IMR-90 (cell line): ENCODE data around the gene CENATAC. TPM values are rescaled to one million over a fixed set of nuclear protein-coding genes. Genes with fewer than 3 reads are reported as not detected.

ENCODE experiments used
- ATAC-seq: fragments of 200-7000 bp; cut with Tn5 transposase; 2 replicates; pipeline ENCODE4 v1.9.1; 2020; ENCODE audit warnings: low read depth, mild to moderate bottlenecking, moderate library complexity
- BruUV-seq: library from RNA; stranded (reverse); fragments of 400-500 nt; replicated peaks from 2 replicates; lab custom pipeline; 2021; lab: Mats Ljungman, UMichigan
- CTCF ChIA-PET: fragments of 300-600 bp; formaldehyde crosslinking; extraction: SDS; loops from one replicate; lab custom pipeline; 2021; ENCODE audit warnings: antibody characterized with exemption; lab: Yijun Ruan, JAX
- POLR2A ChIA-PET: fragments of 300-600 bp; sonication (Branson Sonifier 250); formaldehyde crosslinking; loops from one replicate; lab custom pipeline; 2022; ENCODE audit warnings: antibody characterized with exemption; ENCODE audit not compliant: unreplicated experiment; lab: Charles Lee
- DNase-seq: peaks from one replicate; pipeline ENCODE4 v3.0.0; 2013
- H2AFZ ChIP-seq: replicated peaks from 2 replicates; pipeline ENCODE3; 2013; ENCODE audit warnings: low read length, mild to moderate bottlenecking; ENCODE audit not compliant: poor library complexity
- H2AK5ac ChIP-seq: 2 replicates; pipeline ENCODE4 v1.6.1; 2013; ENCODE audit warnings: low read depth, low read length, inconsistent platforms
- H2AK9ac ChIP-seq: replicated peaks from 2 replicates; pipeline ENCODE3; 2013; ENCODE audit warnings: mild to moderate bottlenecking, low read depth, low read length, moderate library complexity; ENCODE audit not compliant: poor library complexity
- H2BK120ac ChIP-seq: 2 replicates; pipeline ENCODE4 v1.6.1; 2013; ENCODE audit warnings: low read depth, low read length, inconsistent platforms
- H2BK15ac ChIP-seq: 3 replicates; pipeline ENCODE4 v1.6.1; 2013; ENCODE audit warnings: low read depth, low read length, inconsistent platforms
- H2BK20ac ChIP-seq: 2 replicates; pipeline ENCODE4 v1.6.1; 2013; ENCODE audit warnings: low read depth, mild to moderate bottlenecking, inconsistent platforms, low read length, moderate library complexity
- H2BK5ac ChIP-seq: 2 replicates; pipeline ENCODE4 v1.6.1; 2013; ENCODE audit warnings: mild to moderate bottlenecking, low read depth, low read length, inconsistent platforms; ENCODE audit not compliant: poor library complexity, severe bottlenecking
- H3K14ac ChIP-seq: replicated peaks from 2 replicates; pipeline ENCODE4 v1.6.1; 2013; ENCODE audit warnings: low read depth, low read length, inconsistent platforms
- H3K18ac ChIP-seq: 2 replicates; pipeline ENCODE4 v1.6.1; 2013; ENCODE audit warnings: low read depth, low read length, control low read depth
- H3K23ac ChIP-seq: 2 replicates; pipeline ENCODE4 v1.6.1; 2013; ENCODE audit warnings: low read depth, low read length, inconsistent platforms
- H3K27ac ChIP-seq: 2 replicates; pipeline ENCODE4 v1.5.1; 2013; ENCODE audit warnings: mild to moderate bottlenecking, control low read depth, low read length; ENCODE audit not compliant: insufficient read depth
- H3K27me3 ChIP-seq: 2 replicates; pipeline ENCODE4 v1.6.1; 2013; ENCODE audit warnings: low read length; ENCODE audit not compliant: control insufficient read depth, insufficient read depth
- H3K36me3 ChIP-seq: 2 replicates; pipeline ENCODE4 v1.6.1; 2013; ENCODE audit warnings: low read length, mixed read lengths; ENCODE audit not compliant: control insufficient read depth, insufficient read depth
- H3K4ac ChIP-seq: 2 replicates; pipeline ENCODE4 v1.6.1; 2013; ENCODE audit warnings: low read depth, low read length, inconsistent platforms
- H3K4me1 ChIP-seq: 2 replicates; pipeline ENCODE4 v1.6.1; 2013; ENCODE audit warnings: low read length, mixed read lengths; ENCODE audit not compliant: control insufficient read depth, insufficient read depth
- H3K4me2 ChIP-seq: 2 replicates; pipeline ENCODE4 v1.6.1; 2013; ENCODE audit warnings: low read depth, mild to moderate bottlenecking, control low read depth, low read length, moderate library complexity
- H3K4me3 ChIP-seq: 2 replicates; pipeline ENCODE4 v1.5.1; 2013; ENCODE audit warnings: low read depth, mild to moderate bottlenecking, control low read depth, low read length, moderate library complexity; ENCODE audit not compliant: insufficient read depth
- H3K56ac ChIP-seq: 2 replicates; pipeline ENCODE4 v1.6.1; 2013; ENCODE audit warnings: low read length, inconsistent platforms; ENCODE audit not compliant: insufficient read depth; ENCODE audit errors: extremely low read depth
- H3K79me1 ChIP-seq, 2 experiments: 2 replicates each; pipeline ENCODE4 v1.6.1; 2013; ENCODE audit warnings: low read length in 2 of 2, inconsistent platforms in 1 of 2, low read depth in 1 of 2
- H3K9ac ChIP-seq: 2 replicates; pipeline ENCODE4 v1.6.1; 2013; ENCODE audit warnings: low read depth, low read length, control low read depth
- H3K9me1 ChIP-seq: 2 replicates; pipeline ENCODE4 v1.6.1; 2013; ENCODE audit warnings: low read length, inconsistent platforms; ENCODE audit not compliant: insufficient read depth
- H3K9me3 ChIP-seq: 2 replicates; pipeline ENCODE4 v1.6.1; 2013; ENCODE audit warnings: low read length; ENCODE audit not compliant: control insufficient read depth, insufficient read depth
- H4K20me1 ChIP-seq: 2 replicates; pipeline ENCODE4 v1.6.1; 2013; ENCODE audit warnings: low read length, inconsistent platforms; ENCODE audit not compliant: insufficient read depth
- H4K5ac ChIP-seq: 2 replicates; pipeline ENCODE4 v1.6.1; 2013; ENCODE audit warnings: mild to moderate bottlenecking, low read depth, low read length, control low read depth
- H4K8ac ChIP-seq, 2 experiments: 2 replicates each; pipeline ENCODE4 v1.6.1; 2013; ENCODE audit warnings: low read depth in 2 of 2, low read length in 2 of 2, control low read depth in 1 of 2, inconsistent platforms in 1 of 2
- H4K91ac ChIP-seq: 2 replicates; pipeline ENCODE4 v1.6.1; 2013; ENCODE audit warnings: low read depth, low read length, inconsistent platforms; ENCODE audit not compliant: insufficient read depth
- BHLHE40 ChIP-seq: fragments of 150-350 bp; IDR thresholded peaks from 2 replicates; pipeline ENCODE4 v1.6.1; 2016; ENCODE audit warnings: mild to moderate bottlenecking, low read depth, low read length
- CEBPB ChIP-seq: IDR thresholded peaks from 2 replicates; pipeline ENCODE4 v1.6.1; 2012; ENCODE audit warnings: low read depth, low read length, improper control_type of control experiment
- CHD1 ChIP-seq: IDR thresholded peaks from 2 replicates; pipeline ENCODE4 v1.6.1; 2012; ENCODE audit warnings: low read depth, low read length, improper control_type of control experiment
- CTCF ChIP-seq: conservative IDR thresholded peaks from 2 replicates; pipeline ENCODE4 v1.5.1; 2012; ENCODE audit warnings: mild to moderate bottlenecking, low read depth, low read length, improper control_type of control experiment
- ELK1 ChIP-seq: fragments of 150-350 bp; IDR thresholded peaks from 2 replicates; pipeline ENCODE4 v1.6.1; 2016; ENCODE audit warnings: low read depth, mild to moderate bottlenecking, low read length, moderate library complexity, borderline replicate concordance
- FOS ChIP-seq: fragments of 150-350 bp; IDR thresholded peaks from 2 replicates; pipeline ENCODE4 v1.6.1; 2016; ENCODE audit warnings: low read depth, low read length
- MAFK ChIP-seq: IDR thresholded peaks from 2 replicates; pipeline ENCODE4 v1.6.1; 2012; ENCODE audit warnings: low read depth, low read length, improper control_type of control experiment
- MAZ ChIP-seq: IDR thresholded peaks from 2 replicates; pipeline ENCODE4 v1.6.1; 2012; ENCODE audit warnings: low read depth, mild to moderate bottlenecking, low read length, improper control_type of control experiment, moderate library complexity, borderline replicate concordance
- NFE2L2 ChIP-seq: fragments of 150-350 bp; IDR thresholded peaks from 2 replicates; pipeline ENCODE4 v1.6.1; 2016; ENCODE audit warnings: low read depth, mild to moderate bottlenecking, low read length
- POLR2A ChIP-seq: IDR thresholded peaks from 2 replicates; pipeline ENCODE4 v1.6.1; 2012; ENCODE audit warnings: mild to moderate bottlenecking, low read depth, low read length
- RAD21 ChIP-seq: IDR thresholded peaks from 2 replicates; pipeline ENCODE4 v1.6.1; 2012; ENCODE audit warnings: low read length, improper control_type of control experiment
- RCOR1 ChIP-seq: IDR thresholded peaks from 2 replicates; pipeline ENCODE4 v1.6.1; 2012; ENCODE audit warnings: mild to moderate bottlenecking, low read length, improper control_type of control experiment; ENCODE audit not compliant: insufficient replicate concordance
- RFX5 ChIP-seq: IDR thresholded peaks from 2 replicates; pipeline ENCODE4 v1.8.0; 2012; ENCODE audit warnings: low read depth, mild to moderate bottlenecking, low read length, moderate library complexity
- USF2 ChIP-seq: fragments of 150-350 bp; IDR thresholded peaks from 2 replicates; pipeline ENCODE4 v1.6.1; 2017; ENCODE audit warnings: mild to moderate bottlenecking, antibody characterized with exemption, low read length, low read depth
- WGBS, 2 experiments: methylation state at CpG; one replicate each; pipeline versions ENCODE4 v1.1.5 to v1.1.7; 2013; ENCODE audit warnings: missing lambda C conversion rate in 2 of 2; ENCODE audit not compliant: insufficient read length in 1 of 2; ENCODE audit errors: extremely low coverage in 2 of 2; 5-methylcytosine and 5-hydroxymethylcytosine counted together
- dilution Hi-C: fragments of 300-500 bp; cut with HindIII; formaldehyde crosslinking; loops from one replicate; pipeline ENCODE4 v1.14.3; 2018; ENCODE audit warnings: low sequenced_read_pairs; ENCODE audit not compliant: unreplicated experiment
- in situ Hi-C: fragments of 300-500 bp; cut with MboI; formaldehyde crosslinking; loops from 3 replicates; pipeline ENCODE4 v1.14.3; 2019; ENCODE audit warnings: low sequenced_read_pairs, inconsistent platforms, mixed read lengths
- intact Hi-C: fragments of 100-400 bp; cut with micrococcal nuclease; formaldehyde crosslinking; loops from 2 replicates; pipeline ENCODE4 v1.10.0; 2022
- polyA plus RNA-seq, 3 experiments: library from polyadenylated mRNA; depleted of rRNA; stranded (reverse); fragments of >200 nt; gene quantifications; 2 replicates each; pipeline ENCODE4 v1.2.3, GENCODE V29; 2012; ENCODE audit warnings: low replicate concordance in 1 of 3
- total RNA-seq: library from RNA; depleted of rRNA; stranded (reverse); fragments of >200 nt; gene quantifications from 2 replicates; pipeline ENCODE4 v1.2.3, GENCODE V29; 2012

CENATAC gene
- total and polyA plus RNA-seq, 2 of the 4 experiments (the other 2 are of a cell fraction): 13.1 to 16.7 TPM

- in situ Hi-C loops: no loop called here
- no peak for DNase-seq
- no peak for ATAC-seq
- no peaks in the 10 kb centered on the region for H3K4me1 ChIP-seq
- 92% methylated on average over 3 of the region's 5 CpGs; no CpG with 5 or more reads in 1 of the 2 experiments for whole genome bisulfite sequencing, 2 experiments
- H3K9ac ChIP-seq: no peak overlapping the region
- H3K36me3 ChIP-seq: peaks cover 25% of the 10 kb centered on the region
- intact Hi-C loops: no loop called here
- no peaks in the 10 kb centered on the region; the same call in 1 of the 2 replicates for H3K9me1 ChIP-seq
- no peak overlapping the region for H4K8ac ChIP-seq
- H2AFZ ChIP-seq: no peak overlapping the region
- H2AK5ac ChIP-seq: no peak overlapping the region
- H4K91ac ChIP-seq: no peak overlapping the region
- no peak overlapping the region for H4K5ac ChIP-seq
- no peak overlapping the region for H3K4ac ChIP-seq
- dilution Hi-C loops: no loop called here
- H3K14ac ChIP-seq: no peak overlapping the region
- ChIA-PET POLR2A (no interaction called here), CTCF (no interaction called here)
- H2BK20ac ChIP-seq: no peak overlapping the region
- H3K9me3 ChIP-seq: no peaks in the 10 kb centered on the region
- no peak overlapping the region for H3K56ac ChIP-seq
- H3K27ac ChIP-seq: no peak overlapping the region
- no peak overlapping the region for H2BK15ac ChIP-seq
- no peaks in the 10 kb centered on the region; the same call in 1 of the 2 replicates for H4K20me1 ChIP-seq
- H3K79me1 ChIP-seq: peaks cover 13 to 50% of the 10 kb centered on the region in 2 experiments; a peak in 3 of 4 replicates
- H2BK5ac ChIP-seq: no peak overlapping the region
- H2BK120ac ChIP-seq: no peak overlapping the region
- H2AK9ac ChIP-seq: no peak overlapping the region
- no peaks in the 10 kb centered on the region for H3K27me3 ChIP-seq
- H3K23ac ChIP-seq: no peak overlapping the region
- H3K4me2 ChIP-seq: no peak overlapping the region
- H3K4me3 ChIP-seq: no peak overlapping the region
- BruUV-seq: no TSS peak
- TF ChIP-seq CHD1 (no peak), MAZ (no peak), RFX5 (no peak), CEBPB (no peak), CTCF (no peak), NFE2L2 (no peak), POLR2A (no peak), MAFK (no peak), ELK1 (no peak), RAD21 (no peak), BHLHE40 (no peak), USF2 (no peak), FOS (no peak), RCOR1 (no peak)
- H3K18ac ChIP-seq: no peak overlapping the region
Observed at GRCh38 chr11:119025541-119025940, 27.6 kb downstream of the CENATAC start.
